ENCODE results near the gene IFT88. TPM values are rescaled to one million over a fixed set of nuclear protein-coding genes. Genes with fewer than 3 reads are reported as not detected.

The IFT88 gene
- total RNA-seq, 1 donor: 20.3 TPM

GRCh38 chr13:20703780-20704458 lies 137.0 kb downstream of the IFT88 start:
- Histone ChIP-seq H3K79me2 (ENCODE audit: insufficient read depth, low read length) (no peaks in the 10 kb centered on the region), H3K36me3 (ENCODE audit: insufficient read depth, low read length) (no peaks in the 10 kb centered on the region), H3K4me1 (ENCODE audit: insufficient read depth, low read length) (peaks cover 15% of the 10 kb centered on the region), H2AFZ (ENCODE audit: low read length) (no peak overlapping the region), H3K4me2 (ENCODE audit: insufficient read depth, low read length) (peak overlapping the region; percentile 31), H3K27me3 (ENCODE audit: insufficient read depth, low read length) (peaks cover 23% of the 10 kb centered on the region), H3K27ac (ENCODE audit: low read depth, low read length) (no peak overlapping the region), H4K20me1 (ENCODE audit: insufficient read depth, low read length) (no peaks in the 10 kb centered on the region), H3K4me3 (ENCODE audit: insufficient read depth, low read length) (peak overlapping the region; percentile 57), H3K9me3 (ENCODE audit: low read depth, low read length) (no peaks in the 10 kb centered on the region)
- DNase-seq (ENCODE audit: insufficient read length, low spot score, missing footprints): peak; percentile 100
- peak; percentile 43 for TF ChIP-seq CTCF (IDR thresholded peaks at IDR 0.05; ENCODE audit: extremely low read depth, low read depth, low read length)

- Histone ChIP-seq H3K9me3 (ENCODE audit: low read depth, low read length) (no peaks in the 10 kb centered on the region), H4K20me1 (ENCODE audit: insufficient read depth, low read length) (no peaks in the 10 kb centered on the region), H3K4me1 (ENCODE audit: insufficient read depth, low read length) (peaks cover 21% of the 10 kb centered on the region), H3K79me2 (ENCODE audit: insufficient read depth, low read length) (no peaks in the 10 kb centered on the region), H3K4me2 (ENCODE audit: insufficient read depth, low read length) (peak overlapping the region; percentile 59), H3K27me3 (ENCODE audit: insufficient read depth, low read length) (peaks cover 22% of the 10 kb centered on the region), H3K36me3 (ENCODE audit: insufficient read depth, low read length) (no peaks in the 10 kb centered on the region), H3K27ac (ENCODE audit: low read depth, low read length) (no peak overlapping the region), H2AFZ (ENCODE audit: low read length) (no peak overlapping the region), H3K4me3 (ENCODE audit: insufficient read depth, low read length) (no peak overlapping the region)
- TF ChIP-seq CTCF (IDR thresholded peaks at IDR 0.05; ENCODE audit: extremely low read depth, low read depth, low read length): no peak
- peak; percentile 62 for DNase-seq (ENCODE audit: insufficient read length, low spot score, missing footprints)
Measured at GRCh38 chr13:20704459-20705069, 137.6 kb downstream of the IFT88 start.

- Histone ChIP-seq H3K4me2 (ENCODE audit: insufficient read depth, low read length) (no peak overlapping the region), H3K27me3 (ENCODE audit: insufficient read depth, low read length) (peaks cover 17% of the 10 kb centered on the region), H3K9me3 (ENCODE audit: low read depth, low read length) (no peaks in the 10 kb centered on the region), H3K27ac (ENCODE audit: low read depth, low read length) (no peak overlapping the region), H3K79me2 (ENCODE audit: insufficient read depth, low read length) (no peaks in the 10 kb centered on the region), H3K4me3 (ENCODE audit: insufficient read depth, low read length) (no peak overlapping the region), H3K36me3 (ENCODE audit: insufficient read depth, low read length) (no peaks in the 10 kb centered on the region), H4K20me1 (ENCODE audit: insufficient read depth, low read length) (no peaks in the 10 kb centered on the region), H3K4me1 (ENCODE audit: insufficient read depth, low read length) (peaks cover 26% of the 10 kb centered on the region), H2AFZ (ENCODE audit: low read length) (no peak overlapping the region)
- no peak for TF ChIP-seq CTCF (IDR thresholded peaks at IDR 0.05; ENCODE audit: extremely low read depth, low read depth, low read length)
- DNase-seq (ENCODE audit: insufficient read length, low spot score, missing footprints): peak; percentile 71
Measured at GRCh38 chr13:20706661-20707060, 139.7 kb downstream of the IFT88 start.

GRCh38 chr13:20708216-20708615 lies 141.3 kb downstream of the IFT88 start:
- H3K27ac ChIP-seq (ENCODE audit: low read depth, low read length): peak overlapping the region; percentile 35
- peaks cover 26% of the 10 kb centered on the region for H3K4me1 ChIP-seq (ENCODE audit: insufficient read depth, low read length)
- H3K27me3 ChIP-seq (ENCODE audit: insufficient read depth, low read length): peaks cover 1% of the 10 kb centered on the region
- no peak overlapping the region for H2AFZ ChIP-seq (ENCODE audit: low read length)
- H3K9me3 ChIP-seq (ENCODE audit: low read depth, low read length): no peaks in the 10 kb centered on the region
- no peak overlapping the region for H3K4me2 ChIP-seq (ENCODE audit: insufficient read depth, low read length)
- TF ChIP-seq CTCF (IDR thresholded peaks at IDR 0.05; ENCODE audit: extremely low read depth, low read depth, low read length): no peak
- no peak overlapping the region for H3K4me3 ChIP-seq (ENCODE audit: insufficient read depth, low read length)
- H4K20me1 ChIP-seq (ENCODE audit: insufficient read depth, low read length): no peaks in the 10 kb centered on the region
- no peaks in the 10 kb centered on the region for H3K79me2 ChIP-seq (ENCODE audit: insufficient read depth, low read length)
- H3K36me3 ChIP-seq (ENCODE audit: insufficient read depth, low read length): no peaks in the 10 kb centered on the region
- no peak for DNase-seq (ENCODE audit: insufficient read length, low spot score, missing footprints)
